HG02759 (cell line): ENCODE measurements around the gene BPHL.
"Not testable (repeated sequence)": the region's sequence is repeated elsewhere in the genome, so short reads cannot be mapped to it uniquely, and the experiment has no call there.

Experiments
- ATAC-seq: cut with Tn5 transposase; IDR thresholded peaks from one replicate; pipeline ENCODE4 v1.9.1; 2021; ENCODE audit warnings: mild to moderate bottlenecking, moderate library complexity; ENCODE audit not compliant: unreplicated experiment

The BPHL gene

DNA sequence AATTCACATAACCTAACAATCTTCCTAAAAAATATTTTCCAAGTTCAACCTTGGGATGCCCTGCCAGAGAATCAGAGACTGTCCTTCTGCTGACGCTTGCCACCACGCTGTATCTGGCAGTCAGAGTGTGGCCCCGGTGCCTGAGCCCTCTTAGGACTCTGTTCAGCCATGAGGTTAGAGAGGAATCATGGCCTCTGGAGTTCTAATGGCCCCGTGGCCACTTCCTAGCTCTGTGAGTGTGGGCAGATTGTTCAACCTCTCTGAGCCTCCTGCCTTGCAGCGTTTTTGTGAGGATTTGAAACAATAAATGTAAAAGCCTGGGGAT is 2.2 kb downstream of the BPHL start:
- no peak for ATAC-seq

DNA sequence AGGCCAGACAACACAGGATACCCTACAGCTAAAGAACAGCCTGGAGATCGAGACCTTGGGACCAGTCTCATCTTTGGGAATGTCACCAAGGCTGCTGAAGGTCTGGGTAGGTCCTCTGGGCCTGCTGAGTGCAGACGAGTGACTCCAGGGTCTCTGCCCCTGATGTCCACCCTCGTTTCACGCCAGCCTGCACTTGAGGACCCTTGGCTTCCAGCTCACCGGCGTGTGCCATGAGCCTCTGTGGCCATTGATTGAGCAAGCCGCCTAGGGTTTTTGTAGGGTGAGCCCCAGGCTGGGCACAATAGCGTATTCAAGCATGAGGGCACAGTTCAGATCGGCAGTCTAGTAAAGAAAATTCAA is 4.3 kb downstream of the BPHL start:
- ATAC-seq = no peak

DNA sequence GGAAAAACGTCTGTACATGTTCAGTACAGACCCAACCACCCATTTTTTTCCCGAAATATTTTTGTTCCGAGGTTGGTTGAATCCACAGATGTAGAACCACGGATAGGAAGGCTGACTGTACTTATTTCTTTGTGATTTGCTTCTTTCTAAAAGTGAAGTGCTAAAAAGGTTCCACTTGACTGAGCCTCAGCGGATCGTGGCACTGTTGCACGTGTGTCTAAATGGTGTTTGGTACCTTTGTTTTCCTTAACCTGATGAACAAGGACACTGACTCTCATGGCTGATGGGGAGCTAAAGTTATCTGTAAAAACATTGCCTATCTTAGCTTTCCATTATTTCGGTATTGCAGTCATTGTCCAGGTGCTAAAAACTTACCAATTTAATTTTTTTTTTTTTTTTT is 6.2 kb downstream of the BPHL start:
- ATAC-seq = no peak

DNA sequence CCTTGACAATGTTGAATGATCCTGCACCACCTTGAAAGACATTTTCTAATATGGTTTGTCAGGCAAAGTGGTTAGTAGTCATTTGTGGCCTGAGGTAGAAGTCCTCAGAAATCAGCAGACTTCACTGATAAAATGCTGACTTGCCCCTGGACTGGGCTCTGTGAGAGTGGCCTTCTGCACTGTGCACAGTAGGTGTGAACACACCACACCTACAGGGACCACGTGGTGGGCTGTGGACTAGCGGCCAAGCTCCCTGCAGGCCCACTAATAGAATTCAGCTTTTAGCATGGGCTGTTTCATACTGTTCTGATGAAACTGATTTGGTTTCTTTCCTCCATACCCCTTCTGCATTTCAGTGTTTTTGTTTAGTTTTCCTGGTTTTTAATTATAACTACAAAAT is 7.3 kb downstream of the BPHL start:
- no peak for ATAC-seq

DNA sequence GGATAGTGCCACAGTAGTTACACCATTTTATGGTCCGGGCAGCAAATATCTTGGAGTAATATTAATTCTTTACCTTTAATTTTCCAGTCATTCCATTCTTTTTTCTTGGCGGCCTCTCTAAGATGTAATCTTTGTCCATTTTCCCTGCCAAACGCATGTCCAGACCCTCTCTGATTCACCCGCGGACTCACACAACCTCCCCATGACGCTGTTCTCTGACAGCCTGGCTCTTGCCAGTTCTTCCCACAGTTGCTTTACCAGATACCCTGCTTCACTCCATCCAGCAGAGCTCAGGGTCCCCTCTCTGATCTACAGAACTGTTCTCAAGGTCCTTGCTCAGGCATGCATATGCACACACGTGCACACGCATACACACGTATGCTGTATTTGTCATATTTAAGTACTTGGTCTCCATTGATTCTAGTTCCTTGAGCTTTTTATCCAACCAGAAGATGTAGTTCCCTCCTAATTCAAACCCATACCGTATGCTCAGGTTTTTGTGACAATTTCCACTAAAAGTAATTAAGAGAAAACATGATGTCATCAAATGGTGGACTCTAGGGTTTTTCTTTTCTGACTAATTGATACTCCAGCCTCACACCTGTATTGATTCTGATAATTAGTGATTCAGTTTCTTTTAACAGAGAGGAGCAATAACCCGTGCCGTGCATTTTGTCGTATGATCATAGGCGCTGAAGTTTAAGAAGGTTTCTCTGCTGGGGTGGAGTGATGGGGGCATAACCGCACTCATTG is 10.0 kb downstream of the BPHL start:
- ATAC-seq = no peak

DNA sequence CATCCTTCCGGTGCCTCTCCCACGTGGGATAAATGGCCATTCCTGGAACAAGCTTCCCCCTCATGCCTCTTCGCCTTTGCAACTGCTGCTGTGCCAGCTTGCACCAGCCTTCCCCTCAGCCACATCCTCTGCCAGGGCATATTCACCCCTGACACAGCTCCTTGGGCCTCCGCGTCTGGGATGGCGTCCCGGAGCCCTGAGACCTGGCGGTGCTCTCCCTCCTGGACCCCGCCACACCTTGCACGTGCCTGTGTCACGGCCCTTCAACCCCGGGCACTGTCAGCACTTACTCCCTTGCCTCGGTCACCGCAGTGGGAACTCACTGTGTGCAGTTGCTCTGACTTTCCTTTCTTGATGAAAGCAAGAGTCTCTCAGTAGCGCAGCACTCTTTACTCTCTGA is 13.2 kb downstream of the BPHL start:
- no peak for ATAC-seq

DNA sequence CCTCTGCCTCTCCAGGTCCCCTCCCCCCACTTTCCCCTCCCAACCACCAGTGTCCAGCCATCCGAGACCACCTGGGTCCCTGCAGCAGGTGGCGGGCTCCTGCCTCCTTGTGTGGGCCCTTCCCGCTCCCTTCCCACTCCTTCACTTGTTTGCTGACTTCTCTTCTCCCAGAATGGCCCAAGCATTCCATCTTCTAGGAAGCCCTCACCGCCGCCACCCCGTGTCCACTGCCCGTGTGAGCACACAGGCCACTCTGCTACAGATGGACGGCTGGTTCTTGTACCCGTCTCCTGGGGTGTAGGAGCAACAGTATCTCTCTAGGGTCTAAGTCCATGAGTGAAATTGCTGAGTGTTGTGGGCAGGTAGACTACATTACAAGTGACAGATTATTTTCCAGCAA is 15.0 kb downstream of the BPHL start:
- ATAC-seq = no peak

DNA sequence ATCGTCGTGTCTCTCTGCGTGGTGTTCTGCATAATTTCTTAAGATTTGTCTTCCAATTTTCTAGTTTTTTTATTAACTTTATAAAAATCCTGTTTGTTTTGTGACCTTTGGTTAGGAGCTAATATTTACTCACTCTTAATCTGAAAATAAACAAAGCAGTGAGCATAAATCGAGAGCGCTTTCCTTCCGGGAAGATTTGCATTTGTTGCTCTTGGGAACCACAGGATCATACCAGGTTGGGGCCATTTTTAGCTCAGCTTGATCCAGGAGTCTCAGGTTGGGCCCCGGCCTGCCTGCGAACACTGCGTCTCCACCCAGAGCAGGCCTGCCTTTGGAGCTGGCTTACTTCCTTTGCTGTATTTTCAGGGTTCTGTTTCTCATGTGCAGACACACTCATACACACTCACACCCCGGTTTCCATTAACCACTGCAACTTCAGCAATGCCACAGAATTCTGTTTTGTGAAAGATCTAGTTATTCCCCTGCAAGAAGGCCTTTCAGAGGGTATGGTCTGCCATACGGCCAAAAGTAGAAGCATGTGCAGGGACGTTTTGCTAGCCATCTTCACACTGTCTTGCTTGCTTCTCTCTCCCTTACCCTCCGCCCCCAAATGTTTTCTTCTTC is 17.3 kb downstream of the BPHL start:
- no peak for ATAC-seq

DNA sequence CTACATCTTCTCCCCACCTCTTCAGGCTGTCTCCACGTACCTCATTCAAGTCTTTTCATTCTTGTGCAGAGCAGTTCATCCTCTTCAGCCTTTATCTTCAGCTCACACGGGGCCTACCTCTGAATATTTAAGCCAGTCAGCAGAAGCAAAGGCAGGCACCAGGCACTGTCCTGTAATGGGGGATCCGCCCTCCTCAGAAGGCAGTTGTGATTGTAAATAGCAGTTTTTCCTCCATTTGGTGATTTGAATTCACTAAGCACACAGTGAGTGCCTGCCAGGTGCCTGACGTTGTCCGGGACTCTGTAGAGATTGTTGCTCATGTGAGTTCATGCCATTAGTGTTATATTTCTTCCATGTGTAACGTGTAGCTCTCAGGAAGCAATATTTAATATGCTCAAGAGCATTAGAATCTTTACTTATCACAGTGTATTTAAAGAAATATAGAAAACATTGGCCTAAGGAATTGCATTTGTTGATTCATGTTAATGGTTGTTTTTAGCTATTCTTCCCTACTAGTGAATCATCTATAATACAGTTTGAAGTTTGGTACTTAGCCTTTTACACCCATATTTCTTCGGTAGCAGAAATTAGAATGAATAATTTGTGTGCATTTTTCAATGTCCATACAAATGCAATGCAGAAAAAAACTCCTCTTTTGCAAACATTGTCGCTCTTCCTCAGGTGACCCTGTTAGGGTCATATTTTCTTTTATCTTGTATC is 17.9 kb downstream of the BPHL start:
- ATAC-seq = no peak

DNA sequence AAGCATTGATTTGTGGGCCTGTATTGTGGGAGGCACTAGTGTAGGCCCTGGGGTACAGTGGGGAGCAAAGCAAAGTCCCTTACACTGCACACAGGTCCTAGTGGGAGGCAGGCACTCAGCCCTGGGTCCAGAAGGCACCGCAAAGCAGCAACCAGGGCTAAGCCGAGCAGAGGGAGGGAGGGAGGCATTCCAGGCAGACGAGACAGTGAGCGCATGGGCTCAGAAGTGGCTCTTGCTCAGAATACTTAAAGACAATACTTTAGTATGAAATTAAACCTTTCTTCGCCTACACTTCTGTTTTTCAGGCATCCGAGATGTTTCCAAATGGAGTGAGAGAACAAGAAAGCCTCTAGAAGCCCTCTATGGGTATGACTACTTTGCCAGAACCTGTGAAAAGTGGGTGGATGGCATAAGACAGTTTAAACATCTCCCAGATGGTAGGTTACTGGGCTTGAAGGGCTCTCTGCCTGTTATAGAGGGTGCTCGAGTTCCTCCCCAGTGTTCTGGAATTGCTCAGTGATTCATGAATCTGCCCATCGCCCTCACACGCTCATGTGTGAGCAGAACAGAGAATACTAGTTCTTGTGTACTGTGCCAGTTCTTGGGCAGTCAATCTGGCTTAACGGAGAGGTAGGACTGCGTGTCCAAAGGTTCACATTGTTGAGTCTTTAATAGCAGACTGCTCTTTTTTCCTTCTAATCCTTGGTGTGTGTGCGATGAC is 18.7 kb downstream of the BPHL start:
- ATAC-seq = no peak

DNA sequence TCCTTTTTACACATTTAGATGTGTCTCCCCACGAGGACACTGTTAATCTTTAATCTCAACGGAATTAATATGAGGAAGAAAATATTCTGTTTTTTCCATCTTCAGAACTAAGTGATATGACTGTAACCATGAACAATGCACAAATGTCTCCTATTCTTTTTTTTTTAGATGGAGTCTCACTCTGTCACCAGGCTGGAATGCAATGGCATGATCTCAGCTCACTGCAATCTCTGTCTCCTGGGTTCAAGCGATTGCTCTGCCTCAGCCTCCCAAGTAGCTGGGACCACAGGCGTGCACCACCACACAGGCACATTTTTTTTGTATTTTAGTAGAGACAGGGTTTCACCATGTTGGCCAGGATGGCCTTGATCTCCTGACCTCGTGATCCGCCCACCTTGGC is 19.4 kb downstream of the BPHL start:
- ATAC-seq = not testable (repeated sequence)

DNA sequence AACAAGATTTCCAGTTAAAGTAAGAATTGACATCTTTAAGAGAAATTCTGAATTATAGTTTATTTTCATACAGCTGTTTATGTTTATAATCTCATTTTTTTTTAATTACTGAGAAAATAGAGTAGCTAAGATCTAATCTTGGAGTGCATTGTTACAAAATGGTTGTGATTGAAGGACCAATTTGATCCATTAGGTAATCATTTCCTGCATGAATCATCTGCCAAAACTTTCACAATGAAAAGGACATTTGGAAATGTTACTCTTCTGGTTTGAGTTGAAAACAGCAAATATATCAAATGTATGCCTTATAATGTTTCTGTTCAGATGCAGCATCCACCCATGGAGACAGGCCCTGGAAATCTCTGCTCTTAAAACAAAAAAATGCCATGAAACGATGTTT is 19.8 kb downstream of the BPHL start:
- ATAC-seq = no peak

DNA sequence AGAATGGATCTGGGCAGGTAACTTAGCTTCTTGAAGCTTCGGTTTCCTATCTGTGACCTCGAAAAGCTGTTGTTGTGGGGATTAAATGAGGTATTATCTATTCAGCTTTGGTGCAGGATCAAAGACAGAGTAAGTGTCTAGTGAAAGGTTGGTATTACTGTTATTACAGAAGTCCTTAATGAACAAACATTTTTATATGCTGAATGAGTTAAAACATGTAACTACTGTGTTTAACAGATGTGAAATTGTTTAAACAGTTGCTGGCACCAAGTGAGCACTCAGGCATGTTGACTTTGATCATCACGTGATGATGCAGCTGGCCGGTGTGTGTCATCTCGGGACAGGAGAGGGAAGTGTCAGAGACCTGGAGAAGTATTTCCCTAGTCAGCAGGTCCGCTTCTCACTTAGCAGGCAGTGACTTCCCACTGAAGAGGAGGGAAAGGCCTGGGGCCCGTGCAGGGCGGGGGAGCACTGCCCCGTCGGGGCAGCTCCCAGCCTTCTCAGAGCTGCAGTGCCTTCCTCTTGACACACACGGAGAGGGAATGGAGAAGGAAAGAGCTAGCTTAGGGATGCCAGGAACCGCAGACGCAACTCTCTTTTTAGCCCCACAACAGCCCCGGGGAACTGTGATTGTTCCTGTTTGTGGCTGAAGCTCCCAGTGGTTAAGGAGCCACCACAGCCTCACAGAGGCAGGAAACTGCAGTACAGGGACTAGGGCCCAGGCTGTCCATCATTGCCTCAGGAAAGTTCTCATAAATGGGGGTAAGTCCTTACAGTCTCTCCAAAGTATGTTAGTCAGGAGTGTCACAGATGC is 20.8 kb downstream of the BPHL start:
- peak; percentile 65 for ATAC-seq

DNA sequence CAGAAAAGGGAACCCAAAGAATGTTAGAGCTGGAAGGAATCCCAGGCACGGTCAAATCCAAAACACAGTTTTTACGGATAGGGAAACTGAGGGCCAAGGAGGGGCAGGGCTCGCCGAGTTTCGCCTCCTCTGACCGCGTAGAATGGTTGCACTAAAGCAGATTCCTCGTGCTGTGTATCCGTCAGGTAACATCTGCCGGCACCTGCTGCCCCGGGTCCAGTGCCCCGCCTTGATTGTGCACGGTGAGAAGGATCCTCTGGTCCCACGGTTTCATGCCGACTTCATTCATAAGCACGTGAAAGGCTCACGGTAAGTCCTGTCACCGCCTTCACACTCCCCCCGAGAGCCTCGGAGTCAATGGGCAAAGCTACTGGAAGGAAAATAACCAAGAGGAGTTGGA is 21.7 kb downstream of the BPHL start:
- ATAC-seq = no peak

DNA sequence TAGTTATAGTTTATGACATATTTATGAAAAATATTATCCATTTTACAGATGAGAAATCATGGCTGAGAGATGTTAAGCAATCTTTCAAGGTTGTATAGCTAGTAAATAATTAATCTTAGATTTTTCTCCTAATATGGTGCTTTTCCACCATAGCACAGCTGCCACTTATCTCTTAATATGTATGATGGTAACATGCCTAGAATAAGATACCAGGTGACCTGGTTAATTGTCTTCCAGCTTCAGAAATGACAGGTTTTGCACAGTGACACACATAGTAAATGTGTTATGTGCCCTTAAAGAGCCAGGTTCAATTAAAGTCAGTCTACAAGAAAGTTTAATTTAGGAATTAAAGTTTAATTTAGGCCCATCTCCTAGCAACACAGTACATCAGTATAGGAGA is 24.0 kb downstream of the BPHL start:
- ATAC-seq = no peak

DNA sequence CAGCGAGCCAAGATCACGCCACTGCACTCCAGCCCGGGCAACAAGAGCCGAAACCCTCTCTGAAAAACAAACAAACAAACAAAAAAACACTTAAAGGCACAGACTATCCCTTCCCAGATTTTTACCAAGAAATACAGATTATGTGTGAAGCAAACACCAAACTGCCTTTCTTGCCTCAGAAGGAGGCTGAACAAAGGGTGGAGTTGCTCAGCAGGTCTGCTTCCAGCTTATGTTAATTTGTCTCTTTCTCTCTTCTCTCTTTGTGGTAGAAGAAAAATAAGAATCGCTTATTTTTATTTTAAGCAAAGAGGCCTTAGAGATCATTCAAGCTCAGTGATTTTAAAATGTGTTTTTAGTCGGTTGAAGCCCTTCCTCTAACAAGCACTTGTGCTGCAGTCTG is 24.6 kb downstream of the BPHL start:
- ATAC-seq = no peak

DNA sequence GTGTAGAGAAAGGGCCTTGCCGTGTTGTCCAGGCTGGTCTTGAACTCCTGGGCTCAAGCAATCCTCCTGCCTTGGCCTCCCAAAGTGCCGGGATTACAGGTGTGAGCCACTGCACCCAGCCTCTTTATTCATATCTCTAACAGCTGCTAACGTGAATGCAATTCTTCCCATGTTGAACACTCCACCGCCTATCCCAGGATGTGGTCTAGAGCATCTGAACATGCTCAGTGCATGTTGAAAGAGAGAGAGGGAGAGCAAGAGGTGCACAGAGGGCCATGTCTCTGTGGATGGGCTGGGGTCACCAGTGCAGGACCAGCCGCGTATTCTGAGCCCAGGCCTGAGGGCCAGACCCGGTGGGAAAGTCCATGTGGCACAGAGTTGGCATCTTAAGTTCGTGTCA is 26.1 kb downstream of the BPHL start:
- ATAC-seq = no peak

DNA sequence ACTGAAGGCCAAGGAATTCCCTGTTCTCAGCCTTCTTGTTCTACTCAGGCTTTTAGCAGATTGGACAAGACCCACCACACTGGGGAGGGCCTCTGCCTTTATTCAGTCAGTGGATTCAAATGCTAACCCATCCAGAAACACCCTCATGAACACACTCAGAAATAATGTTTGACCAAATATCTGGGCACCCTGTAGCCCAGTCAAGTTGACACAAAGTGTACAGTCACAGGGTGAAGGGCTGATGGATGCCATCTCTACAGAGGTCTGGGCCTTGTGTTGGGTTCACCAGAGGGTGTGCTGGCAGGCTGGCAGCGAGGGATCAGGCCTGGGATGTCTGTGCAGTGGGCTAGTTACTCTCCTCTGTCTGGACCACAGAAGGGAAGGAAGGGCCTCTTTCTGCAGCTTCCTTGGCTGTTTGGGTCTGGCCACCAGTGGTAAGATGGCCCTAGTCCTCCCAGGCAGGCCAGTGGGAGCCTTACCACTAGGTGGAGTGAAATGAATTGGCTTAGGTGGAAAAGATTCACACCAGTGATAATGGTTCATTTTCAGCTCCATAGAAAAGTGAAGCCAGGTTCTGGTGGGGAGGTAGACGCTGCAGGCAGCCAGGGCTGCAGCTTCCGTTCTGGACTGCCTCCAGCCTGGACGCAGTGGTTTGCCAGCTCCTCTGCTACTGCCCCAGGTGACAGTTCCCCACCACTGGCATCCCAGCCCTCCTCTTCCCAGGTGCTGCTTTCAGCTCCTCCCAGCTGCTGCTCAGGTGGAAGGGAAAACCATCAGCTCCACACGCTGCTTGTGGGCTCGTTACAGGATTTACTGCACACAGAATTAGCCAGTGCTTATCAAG is 29.6 kb downstream of the BPHL start:
- no peak for ATAC-seq

DNA sequence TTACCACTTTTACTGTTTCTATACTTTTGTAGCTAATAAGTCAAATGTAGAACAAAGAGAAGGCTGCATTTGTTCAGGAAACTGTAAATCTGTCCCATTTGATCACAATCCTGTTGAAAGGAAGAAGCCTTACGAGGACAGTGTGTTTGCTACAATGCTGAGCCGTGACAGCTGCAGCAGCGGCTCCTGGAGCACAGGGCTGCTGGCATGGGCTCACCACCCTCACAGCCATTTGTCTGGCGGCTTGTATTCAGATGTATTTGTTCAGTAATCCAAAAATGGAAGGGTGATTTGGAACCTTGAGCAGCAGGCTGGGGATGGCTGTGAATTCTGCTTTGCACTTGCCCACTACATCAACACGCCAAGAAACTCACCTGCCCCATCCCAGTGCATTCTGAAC is 33.2 kb downstream of the BPHL start:
- no peak for ATAC-seq

DNA sequence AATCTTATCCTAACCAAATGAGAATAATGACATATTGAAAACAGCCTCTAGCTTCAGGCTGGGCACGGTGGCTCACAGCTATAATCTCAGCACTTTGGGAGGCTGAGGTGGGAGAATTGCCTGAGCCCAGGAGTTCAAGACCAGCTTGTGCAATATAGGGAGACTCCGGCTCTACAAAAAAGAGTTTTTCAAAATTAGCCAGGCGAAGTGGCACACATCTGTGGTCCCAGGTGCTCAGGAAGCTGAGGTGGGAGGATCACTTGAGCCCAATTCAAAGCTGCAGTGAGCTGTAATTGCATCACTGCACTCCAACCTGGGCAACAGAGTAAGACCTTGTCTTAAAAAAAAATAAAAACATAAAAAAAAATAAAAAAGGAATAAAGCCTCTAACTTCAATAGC is 34.2 kb downstream of the BPHL start:
- ATAC-seq = no peak
